ENCODE data around the gene BMPR2. TPM values are rescaled to one million over a fixed set of nuclear protein-coding genes. Genes with fewer than 3 reads are reported as not detected.

BMPR2 gene
- 10 to 100 TPM; 54.8 to 76.7 (median 67.7) TPM for total RNA-seq

DNA sequence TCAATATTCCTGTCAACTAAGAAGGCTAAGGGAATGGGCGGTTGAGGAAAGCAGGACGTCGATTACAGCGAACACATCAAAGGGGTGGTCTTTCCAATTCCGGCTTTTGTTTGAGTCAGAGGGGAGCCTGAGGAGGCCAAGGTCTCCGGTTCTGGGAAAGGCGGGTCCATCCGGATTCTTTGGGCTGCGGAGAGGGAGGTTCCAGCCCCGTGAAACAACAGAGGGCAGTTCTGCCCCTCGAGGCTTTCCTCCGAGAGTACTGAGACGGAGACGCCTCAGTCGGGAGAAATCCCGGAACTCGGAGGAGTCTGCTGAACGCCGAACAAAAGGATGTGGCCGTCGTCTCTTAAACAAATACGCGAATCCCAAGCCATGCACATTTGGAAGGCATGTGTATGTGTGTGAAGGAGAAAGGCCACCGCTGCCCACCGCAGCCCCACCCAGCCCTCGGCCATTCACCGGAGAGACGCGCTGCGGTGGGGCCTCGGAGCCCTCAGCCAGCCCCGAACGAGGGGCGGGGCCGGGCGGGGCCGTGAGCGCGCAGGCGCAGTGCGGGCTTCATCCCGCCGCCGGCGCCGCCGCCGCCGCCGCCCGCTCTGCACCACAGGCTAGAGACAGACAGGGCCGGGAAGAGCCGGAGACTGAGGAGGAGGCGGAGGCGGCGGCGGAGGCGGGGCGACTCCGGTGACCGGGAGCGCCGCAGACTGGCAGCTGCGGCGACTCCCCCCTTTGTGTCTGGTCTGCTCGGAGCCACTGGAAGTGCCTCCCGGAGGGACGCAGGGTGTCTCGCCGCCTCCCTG is at the start of gene BMPR2:
BMPR2 (plus strand) TSS at position 719 of the 800 bp plus-strand sequence. CDS start 1,148 bp downstream, outside the sequence.
- H3K4me3 ChIP-seq = peak within 1 kb of the TSS; percentile 79 to 84 (median 82)
- peaks cover 13 to 34% (median 27%) of the 10 kb centered on the region in 4 donors for H3K4me1 ChIP-seq
- H3K27ac ChIP-seq (replicated peaks in 1 of 4) = peak within 1 kb of the TSS; percentile 93 to 98 (median 96)
- peak; percentile 94 for DNase-seq (ENCODE audit: extremely low spot score)
- H3K27me3 ChIP-seq = no peaks in the 10 kb centered on the region
- H3K36me3 ChIP-seq = no peaks in the 10 kb centered on the region
- WGBS = under 1% methylated on average over 33 of the region's 70 CpGs
- no peaks in the 10 kb centered on the region for H3K9me3 ChIP-seq
- intact Hi-C loops (cut with DNase I) = loop anchor here (2.0 to 10.0 kb wide), 3 partner anchors 61 to 159 kb away; no protein-coding TSS in a partner anchor
- TF ChIP-seq EP300 (IDR thresholded peaks at IDR 0.05) (peak; percentile 48), POLR2AphosphoS5 (IDR thresholded peaks at IDR 0.05) (peak; percentile 70 to 96), POLR2A (IDR thresholded peaks at IDR 0.05; ENCODE audit: low read depth) (peak; percentile 37)
- TF ChIP-seq, protein P1, sequence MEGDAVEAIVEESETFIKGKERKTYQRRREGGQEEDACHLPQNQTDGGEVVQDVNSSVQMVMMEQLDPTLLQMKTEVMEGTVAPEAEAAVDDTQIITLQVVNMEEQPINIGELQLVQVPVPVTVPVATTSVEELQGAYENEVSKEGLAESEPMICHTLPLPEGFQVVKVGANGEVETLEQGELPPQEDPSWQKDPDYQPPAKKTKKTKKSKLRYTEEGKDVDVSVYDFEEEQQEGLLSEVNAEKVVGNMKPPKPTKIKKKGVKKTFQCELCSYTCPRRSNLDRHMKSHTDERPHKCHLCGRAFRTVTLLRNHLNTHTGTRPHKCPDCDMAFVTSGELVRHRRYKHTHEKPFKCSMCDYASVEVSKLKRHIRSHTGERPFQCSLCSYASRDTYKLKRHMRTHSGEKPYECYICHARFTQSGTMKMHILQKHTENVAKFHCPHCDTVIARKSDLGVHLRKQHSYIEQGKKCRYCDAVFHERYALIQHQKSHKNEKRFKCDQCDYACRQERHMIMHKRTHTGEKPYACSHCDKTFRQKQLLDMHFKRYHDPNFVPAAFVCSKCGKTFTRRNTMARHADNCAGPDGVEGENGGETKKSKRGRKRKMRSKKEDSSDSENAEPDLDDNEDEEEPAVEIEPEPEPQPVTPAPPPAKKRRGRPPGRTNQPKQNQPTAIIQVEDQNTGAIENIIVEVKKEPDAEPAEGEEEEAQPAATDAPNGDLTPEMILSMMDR (IDR thresholded peaks at IDR 0.05) = no peak

DNA sequence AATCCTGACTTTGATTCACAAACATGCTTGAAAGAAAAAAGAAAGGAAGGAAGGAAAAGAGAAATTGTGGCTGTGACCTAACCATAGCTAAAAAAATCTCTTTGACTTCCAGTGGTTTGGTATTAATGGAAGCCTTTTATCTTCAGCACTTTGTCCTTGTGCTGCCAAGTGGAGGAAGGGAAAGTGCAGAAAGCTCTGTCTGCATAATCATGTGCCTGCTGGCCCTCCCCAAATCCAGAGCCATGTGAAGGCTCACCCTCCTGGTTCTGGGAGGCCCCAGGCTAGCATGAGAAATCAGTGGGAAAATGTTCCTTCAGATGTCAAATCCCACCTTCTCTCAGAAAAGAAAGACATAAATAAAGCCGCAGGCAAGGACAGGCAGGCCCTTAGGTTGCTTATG is 48.3 kb upstream of the BMPR2 start:
- DNase-seq (ENCODE audit: extremely low spot score) = no peak
- WGBS = 92% methylated on average over 1 of the region's 1 CpG
- H3K27ac ChIP-seq (replicated peaks in 1 of 4) = no peak overlapping the region
- intact Hi-C loops (cut with DNase I) = no loop called here
- no peaks in the 10 kb centered on the region for H3K4me1 ChIP-seq
- peaks cover 0 to 25% (median 4%) of the 10 kb centered on the region in 4 donors for H3K36me3 ChIP-seq
- H3K27me3 ChIP-seq = no peaks in the 10 kb centered on the region
- H3K9me3 ChIP-seq = no peaks in the 10 kb centered on the region
- H3K4me3 ChIP-seq = no peak overlapping the region
- TF ChIP-seq, protein P1 (IDR thresholded peaks at IDR 0.05) = no peak
- TF ChIP-seq POLR2A (IDR thresholded peaks at IDR 0.05; ENCODE audit: low read depth) (no peak), POLR2AphosphoS5 (IDR thresholded peaks at IDR 0.05) (no peak), EP300 (IDR thresholded peaks at IDR 0.05) (no peak)

DNA sequence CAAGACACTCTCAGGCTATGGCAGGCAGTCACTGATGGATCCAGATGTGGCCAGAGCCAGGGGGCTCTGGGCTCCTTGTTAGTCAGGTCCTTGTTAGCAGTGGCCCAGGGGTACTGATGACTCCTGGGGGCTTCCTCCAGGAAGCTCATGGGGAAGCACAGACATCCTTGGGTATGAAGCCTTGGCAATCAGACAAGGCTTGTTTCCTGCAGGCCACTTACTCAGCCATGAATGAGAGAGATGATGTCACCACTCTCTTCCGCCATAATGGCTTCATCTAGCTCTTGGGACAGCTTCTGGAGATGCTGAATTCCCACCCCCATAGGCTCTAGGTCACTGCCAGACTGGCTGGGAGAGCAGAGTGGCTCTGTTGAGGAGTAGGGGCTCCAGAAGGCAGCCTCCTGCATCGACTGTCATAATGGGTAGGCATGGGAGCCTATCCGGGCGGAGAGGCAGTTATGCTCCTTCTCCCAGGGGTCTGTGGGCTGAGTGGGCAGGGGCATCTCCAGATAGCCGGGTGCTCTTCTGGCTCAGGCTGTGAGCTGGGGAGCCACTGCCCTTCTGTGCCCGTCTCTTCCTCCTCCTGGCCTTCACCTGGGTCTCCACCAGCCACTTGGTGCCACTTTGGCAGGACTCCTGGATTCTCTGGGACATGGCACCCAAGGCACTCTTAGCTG is 40.2 kb upstream of the BMPR2 start:
- Histone ChIP-seq H3K4me3 (no peak overlapping the region), H3K27ac (replicated peaks in 1 of 4) (no peak overlapping the region), H3K4me1 (peaks cover 0 to 6% (median 0%) of the 10 kb centered on the region in 4 donors), H3K27me3 (no peaks in the 10 kb centered on the region), H3K9me3 (no peaks in the 10 kb centered on the region), H3K36me3 (no peaks in the 10 kb centered on the region)
- WGBS = 83% methylated on average over 2 of the region's 6 CpGs
- TF ChIP-seq, protein P1 (IDR thresholded peaks at IDR 0.05) = no peak
- no peak for TF ChIP-seq POLR2A (IDR thresholded peaks at IDR 0.05; ENCODE audit: low read depth)
- TF ChIP-seq POLR2AphosphoS5 (IDR thresholded peaks at IDR 0.05) = no peak
- no peak for TF ChIP-seq EP300 (IDR thresholded peaks at IDR 0.05)
- DNase-seq (ENCODE audit: extremely low spot score) = no peak
- intact Hi-C loops (cut with DNase I) = no loop called here

DNA sequence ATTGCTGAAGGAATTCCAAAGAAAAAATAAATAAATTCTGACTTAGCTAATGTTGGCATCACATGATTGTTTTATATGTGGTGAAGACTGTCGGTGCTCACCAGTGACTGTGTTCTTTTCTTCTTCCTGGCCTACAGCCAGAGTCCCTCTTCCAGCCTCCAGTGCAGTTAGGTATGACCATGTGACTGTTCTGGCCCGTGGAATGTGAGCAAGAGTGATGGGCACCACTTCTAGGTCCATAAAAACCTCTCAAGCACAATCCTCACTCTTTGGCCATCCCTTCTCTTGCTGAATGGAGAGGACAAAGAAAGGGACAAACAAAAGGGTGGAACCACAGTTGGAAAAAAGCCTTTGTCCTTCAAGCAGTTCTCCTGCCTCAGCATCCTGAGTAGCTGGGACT is 39.0 kb upstream of the BMPR2 start:
- intact Hi-C loops (cut with DNase I) = no loop called here
- 35% methylated on average over 2 of the region's 2 CpGs for whole genome bisulfite sequencing
- no peak overlapping the region for H3K27ac ChIP-seq (replicated peaks in 1 of 4)
- H3K9me3 ChIP-seq = no peaks in the 10 kb centered on the region
- peaks cover 0 to 6% (median 0%) of the 10 kb centered on the region in 4 donors for H3K4me1 ChIP-seq
- no peak for DNase-seq (ENCODE audit: extremely low spot score)
- no peaks in the 10 kb centered on the region for H3K27me3 ChIP-seq
- H3K4me3 ChIP-seq = no peak overlapping the region
- no peaks in the 10 kb centered on the region for H3K36me3 ChIP-seq
- TF ChIP-seq POLR2AphosphoS5 (IDR thresholded peaks at IDR 0.05) = no peak
- no peak for TF ChIP-seq POLR2A (IDR thresholded peaks at IDR 0.05; ENCODE audit: low read depth)
- TF ChIP-seq EP300 (IDR thresholded peaks at IDR 0.05) = no peak
- TF ChIP-seq, protein P1 (IDR thresholded peaks at IDR 0.05) = no peak

All from esophagus muscularis mucosa (tissue), 4 donors.